MM.1S (cell line): ENCODE measurements around the gene MEMO1.

Experiments used
- EZH2 ChIP-seq: fragments of 300-600 bp; sonication (generic); optimal IDR thresholded peaks from 2 replicates; pipeline ENCODE3; 2017; ENCODE audit warnings: low read depth, mild to moderate bottlenecking, antibody characterized with exemption, low read length, mixed read lengths
- TF ChIP-seq, protein P1 (sequence below): fragments of 300-600 bp; sonication (generic); IDR thresholded peaks from 2 replicates; pipeline ENCODE4 v1.5.1; 2016; ENCODE audit warnings: antibody characterized with exemption, low read length, mixed read lengths

GRCh38 chr2:31920962-31921361 lies 89.8 kb downstream of the MEMO1 start:
- TF ChIP-seq, protein P1, sequence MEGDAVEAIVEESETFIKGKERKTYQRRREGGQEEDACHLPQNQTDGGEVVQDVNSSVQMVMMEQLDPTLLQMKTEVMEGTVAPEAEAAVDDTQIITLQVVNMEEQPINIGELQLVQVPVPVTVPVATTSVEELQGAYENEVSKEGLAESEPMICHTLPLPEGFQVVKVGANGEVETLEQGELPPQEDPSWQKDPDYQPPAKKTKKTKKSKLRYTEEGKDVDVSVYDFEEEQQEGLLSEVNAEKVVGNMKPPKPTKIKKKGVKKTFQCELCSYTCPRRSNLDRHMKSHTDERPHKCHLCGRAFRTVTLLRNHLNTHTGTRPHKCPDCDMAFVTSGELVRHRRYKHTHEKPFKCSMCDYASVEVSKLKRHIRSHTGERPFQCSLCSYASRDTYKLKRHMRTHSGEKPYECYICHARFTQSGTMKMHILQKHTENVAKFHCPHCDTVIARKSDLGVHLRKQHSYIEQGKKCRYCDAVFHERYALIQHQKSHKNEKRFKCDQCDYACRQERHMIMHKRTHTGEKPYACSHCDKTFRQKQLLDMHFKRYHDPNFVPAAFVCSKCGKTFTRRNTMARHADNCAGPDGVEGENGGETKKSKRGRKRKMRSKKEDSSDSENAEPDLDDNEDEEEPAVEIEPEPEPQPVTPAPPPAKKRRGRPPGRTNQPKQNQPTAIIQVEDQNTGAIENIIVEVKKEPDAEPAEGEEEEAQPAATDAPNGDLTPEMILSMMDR: no peak
- TF ChIP-seq EZH2: no peak
